K562 (cell line): ENCODE data around the gene PUDP. TPM values are rescaled to one million over a fixed set of nuclear protein-coding genes. Genes with fewer than 3 reads are reported as not detected.

Experiments
- ATAC-seq: fragments of 200-7000 bp; cut with Tn5 transposase; 3 replicates; pipeline ENCODE4 v1.9.1; 2020; ENCODE audit warnings: moderate library complexity
- BruUV-seq: library from RNA; stranded (reverse); fragments of 400-500 nt; replicated peaks from 2 replicates; lab custom pipeline; 2021; lab: Mats Ljungman, UMichigan
- CTCF ChIA-PET: fragments of 300-600 bp; formaldehyde crosslinking; extraction: SDS; loops from one replicate; lab custom pipeline; 2021; ENCODE audit warnings: low intra/inter-chr PET ratio; lab: Yijun Ruan, JAX
- POLR2A ChIA-PET: fragments of 300-600, 350-650 bp; sonication (Branson Sonifier 250); formaldehyde crosslinking; extraction: SDS; loops from one replicate; lab custom pipeline; 2021; ENCODE audit warnings: antibody characterized with exemption, inconsistent platforms; lab: Yijun Ruan, JAX
- DNase-seq, 4 experiments: peaks; one replicate each; pipeline versions ENCODE4 v3.0.0 to v3.0.0-alpha.2; 2011 to 2018; ENCODE audit warnings: low spot score in 3 of 4, mixed read lengths in 3 of 4; ENCODE audit errors: extremely low read depth in 1 of 4
- FAIRE-seq: peaks from 2 replicates; lab custom pipeline; 2011; peaks lifted over from hg19 to GRCh38; lab: Jason Lieb, UNC
- H2AFZ ChIP-seq: 2 replicates; pipeline ENCODE4 v1.6.0; 2011; ENCODE audit warnings: low read depth, low read length, control low read depth, inconsistent platforms
- H3K27ac ChIP-seq: fragments of 200-600 bp; 3 replicates; pipeline ENCODE4 v1.8.0; 2011; ENCODE audit warnings: low read depth, mild to moderate bottlenecking, control low read depth, inconsistent platforms, low read length, moderate library complexity, mixed read lengths; ENCODE audit errors: extremely low read depth
- H3K27me3 ChIP-seq, 2 experiments: fragments of 300-600 bp in 1 of 2; 2 replicates in 1 of 2; 3 replicates in 1 of 2; pipeline versions ENCODE4 v1.6.0 to v1.8.0; 2011; ENCODE audit warnings: inconsistent platforms in 2 of 2, low read length in 2 of 2, mild to moderate bottlenecking in 1 of 2, mixed read lengths in 1 of 2, moderate library complexity in 1 of 2; ENCODE audit not compliant: control insufficient read depth in 2 of 2, insufficient read depth in 2 of 2
- H3K36me3 ChIP-seq: fragments of 300-600 bp; 3 replicates; pipeline ENCODE4 v1.8.0; 2011; ENCODE audit warnings: mild to moderate bottlenecking, low read length, inconsistent platforms; ENCODE audit not compliant: control insufficient read depth, insufficient read depth
- H3K4me1 ChIP-seq, 2 experiments: fragments of 200-600 bp in 1 of 2; replicated peaks in 1 of 2; 2 replicates in 1 of 2; 3 replicates in 1 of 2; pipeline versions ENCODE4 v1.5.1 to v1.8.0; 2011; ENCODE audit warnings: inconsistent platforms in 2 of 2, low read length in 2 of 2, mild to moderate bottlenecking in 1 of 2, mixed read lengths in 1 of 2, moderate library complexity in 1 of 2; ENCODE audit not compliant: control insufficient read depth in 2 of 2, insufficient read depth in 2 of 2
- H3K4me2 ChIP-seq: 2 replicates; pipeline ENCODE4 v1.6.1; 2011; ENCODE audit warnings: low read length, control low read depth, inconsistent platforms, mixed read lengths; ENCODE audit not compliant: insufficient read depth
- H3K4me3 ChIP-seq: fragments of 200-600 bp; sonication (generic), shearing (Covaris generic); 2 replicates; pipeline ENCODE4 v1.5.1; 2016; ENCODE audit warnings: control low read depth, inconsistent platforms
- H3K79me2 ChIP-seq: fragments of 200-600 bp; 3 replicates; pipeline ENCODE4 v1.8.0; 2011; ENCODE audit warnings: low read length, inconsistent platforms; ENCODE audit not compliant: control insufficient read depth, insufficient read depth
- H3K9ac ChIP-seq, 2 experiments: 2 replicates each; pipeline versions ENCODE4 v1.6.0 to v1.6.1; 2011; ENCODE audit warnings: low read depth in 2 of 2, low read length in 2 of 2, control low read depth in 1 of 2, inconsistent platforms in 1 of 2, mild to moderate bottlenecking in 1 of 2, mixed read lengths in 1 of 2; ENCODE audit not compliant: insufficient read depth in 1 of 2
- H3K9me1 ChIP-seq: one replicate; pipeline ENCODE4 v1.6.0; 2011; ENCODE audit warnings: inconsistent platforms, mild to moderate bottlenecking, low read length, moderate library complexity; ENCODE audit not compliant: control insufficient read depth, insufficient read depth
- H3K9me3 ChIP-seq: replicated peaks from 2 replicates; pipeline ENCODE4 v1.5.1; 2011; ENCODE audit warnings: low read depth, low read length, inconsistent platforms; ENCODE audit not compliant: control insufficient read depth, insufficient read depth
- H4K20me1 ChIP-seq: replicated peaks from 2 replicates; pipeline ENCODE4 v1.6.1; 2011; ENCODE audit warnings: low read length, inconsistent platforms, mixed read lengths; ENCODE audit not compliant: control insufficient read depth, insufficient read depth
- DDX20 ChIP-seq: fragments of 450-650 bp; IDR thresholded peaks from 2 replicates; pipeline ENCODE4 v1.6.1; 2016; ENCODE audit warnings: missing genetic modification characterization, low read depth, mild to moderate bottlenecking, missing compliant biosample characterization, moderate library complexity
- LEF1 ChIP-seq: fragments of 450-650 bp; IDR thresholded peaks from 2 replicates; pipeline ENCODE4 v1.6.1; 2016; ENCODE audit warnings: mild to moderate bottlenecking
- TCF3 ChIP-seq: sonication (generic); formaldehyde crosslinking; IDR thresholded peaks from 2 replicates; pipeline ENCODE4 v1.4.0; 2020; ENCODE audit warnings: mild to moderate bottlenecking, missing genetic modification reagents
- TEAD2 ChIP-seq: fragments of 450-650 bp; IDR thresholded peaks from 2 replicates; pipeline ENCODE4 v1.6.1; 2016; ENCODE audit warnings: missing genetic modification characterization, control low read depth, missing compliant biosample characterization
- WGBS: fragments of 100-300 bp; shearing (Covaris generic); methylation state at CpG from one replicate; pipeline ENCODE4 v1.1.6; 2016; ENCODE audit warnings: low coverage, mixed read lengths; ENCODE audit not compliant: insufficient coverage; ENCODE audit errors: missing lambda C conversion rate; 5-methylcytosine and 5-hydroxymethylcytosine counted together
- in situ Hi-C: fragments of 300-500 bp; cut with MboI; formaldehyde crosslinking; loops from 4 replicates; pipeline ENCODE4 v1.15.0; 2018; ENCODE audit warnings: inconsistent platforms, mixed read lengths
- intact Hi-C: fragments of 100-400 bp; cut with micrococcal nuclease; formaldehyde crosslinking; loops from 2 replicates; pipeline ENCODE4 v1.14.2; 2022
- polyA plus RNA-seq, 8 experiments: library from polyadenylated mRNA; depleted of rRNA in 4 of 8; stranded (reverse) in 5 of 8; unstranded in 3 of 8; fragments of >200 nt; fragmentation: Nextera tagmentation in 2 of 8; fragmentation: Illumina TruSeq in 1 of 8; extraction: Ambion mirVana in 2 of 8; extraction: Trizol in 1 of 8; gene quantifications; 2 replicates each; pipeline versions ENCODE4 v1.2.1 to v1.2.3, GENCODE V29; 2011 to 2014; ENCODE audit warnings: inconsistent platforms in 1 of 8, missing spikeins in 1 of 8
- total RNA-seq, 7 experiments: library from RNA; depleted of rRNA in 6 of 7; stranded (reverse); fragments of >200 nt in 6 of 7; fragmentation: Illumina TruSeq in 2 of 7; extraction: Trizol in 2 of 7; gene quantifications; 2 replicates each; pipeline versions ENCODE4 v1.2.1 to v1.2.3, GENCODE V29; 2011 to 2021; ENCODE audit warnings: low replicate concordance in 1 of 7
- TF ChIP-seq, protein P1 (sequence below): fragments of 200-400 bp; formaldehyde crosslinking; IDR thresholded peaks from 2 replicates; pipeline ENCODE4 v1.6.1; 2017; ENCODE audit warnings: mild to moderate bottlenecking, low read depth, low read length, moderate library complexity

The PUDP gene
- total and polyA plus RNA-seq, 9 of the 15 experiments (the other 6 are each of a cell fraction or from before 2014, with no cell fraction given) = 13.6 to 63.0 (median 29.2) TPM

DNA sequence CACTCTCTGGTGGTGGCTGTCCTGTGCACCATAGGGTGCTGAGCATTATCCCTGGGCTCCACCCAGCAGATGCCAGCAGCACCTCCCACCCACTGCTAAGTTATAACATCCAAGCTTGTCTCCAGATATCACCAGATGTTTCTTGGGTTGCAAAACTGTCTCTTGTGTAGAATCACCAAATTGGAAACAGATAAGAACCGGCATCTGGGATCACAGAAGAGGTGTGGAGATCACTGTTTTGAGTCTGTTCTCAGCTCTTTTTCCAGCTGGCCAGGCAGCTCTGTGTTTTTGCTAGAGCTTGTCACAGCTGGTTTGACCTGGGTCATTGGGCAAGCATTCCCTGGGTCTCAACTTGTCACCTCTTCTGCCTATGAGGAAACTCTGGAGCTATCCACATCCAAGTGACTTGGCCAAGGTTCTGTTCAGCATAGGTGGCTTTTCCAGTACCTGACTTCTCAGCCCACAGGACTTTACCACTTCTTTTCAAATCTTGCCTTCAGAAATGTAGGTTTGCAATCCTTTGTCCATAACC is 15.3 kb upstream of the PUDP start:
- H3K9ac ChIP-seq = no peak overlapping the region
- no peaks in the 10 kb centered on the region for H3K36me3 ChIP-seq
- H2AFZ ChIP-seq = no peak overlapping the region
- intact Hi-C loops (no loop called here), in situ Hi-C loops (no loop called here)
- no peak overlapping the region for H3K4me2 ChIP-seq
- ChIA-PET POLR2A (interaction anchor here (0.9 kb wide), 1 partner anchor 29 kb away, joined by 3 read pairs; no protein-coding TSS in a partner anchor), CTCF (no interaction called here)
- no peaks in the 10 kb centered on the region for H3K9me3 ChIP-seq
- no peaks in the 10 kb centered on the region for H3K27me3 ChIP-seq
- no peaks in the 10 kb centered on the region for H4K20me1 ChIP-seq
- no peak overlapping the region for H3K4me3 ChIP-seq
- BruUV-seq = no TSS peak
- FAIRE-seq (no peak), DNase-seq (no peak), ATAC-seq (no peak)
- H3K4me1 ChIP-seq = no peaks in the 10 kb centered on the region
- no peaks in the 10 kb centered on the region for H3K79me2 ChIP-seq
- TF ChIP-seq DDX20 (tag) (no peak), LEF1 (no peak), TCF3 (CRISPR knock-in tag) (no peak), TEAD2 (tag) (no peak)
- TF ChIP-seq, protein P1, sequence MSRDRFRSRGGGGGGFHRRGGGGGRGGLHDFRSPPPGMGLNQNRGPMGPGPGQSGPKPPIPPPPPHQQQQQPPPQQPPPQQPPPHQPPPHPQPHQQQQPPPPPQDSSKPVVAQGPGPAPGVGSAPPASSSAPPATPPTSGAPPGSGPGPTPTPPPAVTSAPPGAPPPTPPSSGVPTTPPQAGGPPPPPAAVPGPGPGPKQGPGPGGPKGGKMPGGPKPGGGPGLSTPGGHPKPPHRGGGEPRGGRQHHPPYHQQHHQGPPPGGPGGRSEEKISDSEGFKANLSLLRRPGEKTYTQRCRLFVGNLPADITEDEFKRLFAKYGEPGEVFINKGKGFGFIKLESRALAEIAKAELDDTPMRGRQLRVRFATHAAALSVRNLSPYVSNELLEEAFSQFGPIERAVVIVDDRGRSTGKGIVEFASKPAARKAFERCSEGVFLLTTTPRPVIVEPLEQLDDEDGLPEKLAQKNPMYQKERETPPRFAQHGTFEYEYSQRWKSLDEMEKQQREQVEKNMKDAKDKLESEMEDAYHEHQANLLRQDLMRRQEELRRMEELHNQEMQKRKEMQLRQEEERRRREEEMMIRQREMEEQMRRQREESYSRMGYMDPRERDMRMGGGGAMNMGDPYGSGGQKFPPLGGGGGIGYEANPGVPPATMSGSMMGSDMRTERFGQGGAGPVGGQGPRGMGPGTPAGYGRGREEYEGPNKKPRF = no peak
- H3K9me1 ChIP-seq = no peaks in the 10 kb centered on the region
- 0% methylated on average over 1 of the region's 1 CpG for WGBS
- no peak overlapping the region for H3K27ac ChIP-seq
